MV-4-11 (cell line): Measurements from ENCODE around the gene CAP2.
"Not testable (repeated sequence)": the region's sequence is repeated elsewhere in the genome, so short reads cannot be mapped to it uniquely, and the experiment has no call there.

ENCODE experiments used
- DNase-seq: peaks from one replicate; lab custom pipeline; 2025; lab: John Stamatoyannopoulos, UW

CAP2 gene

GRCh38 chr6:17396256-17396655 is 2.9 kb downstream of the CAP2 start:
- DNase-seq, result no peak

DNA sequence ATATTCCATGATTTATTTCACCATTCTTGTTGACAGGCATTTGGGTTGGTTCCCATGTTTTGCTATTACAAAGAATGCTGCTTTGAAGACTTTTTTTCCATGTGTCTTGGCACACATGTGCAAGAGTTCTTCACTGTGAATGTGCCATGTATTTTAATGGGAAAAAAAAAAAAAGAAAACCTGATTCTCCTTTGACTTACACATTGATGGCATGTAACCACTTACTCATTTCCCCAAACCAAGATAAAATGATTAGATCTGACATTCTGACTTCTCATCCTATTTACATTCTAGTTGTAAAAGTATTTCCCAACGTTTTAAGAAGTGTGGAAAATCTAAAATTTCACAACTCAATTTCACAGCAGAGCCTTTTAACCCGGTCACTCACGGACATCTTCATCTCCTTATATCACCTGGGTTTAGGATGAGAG is 4.4 kb downstream of the CAP2 start:
- no peak for DNase-seq

GRCh38 chr6:17405181-17405943 is 12.0 kb downstream of the CAP2 start:
- DNase-seq, result not testable (repeated sequence)

GRCh38 chr6:17405944-17406245 is 12.5 kb downstream of the CAP2 start:
- DNase-seq, result no peak

DNA sequence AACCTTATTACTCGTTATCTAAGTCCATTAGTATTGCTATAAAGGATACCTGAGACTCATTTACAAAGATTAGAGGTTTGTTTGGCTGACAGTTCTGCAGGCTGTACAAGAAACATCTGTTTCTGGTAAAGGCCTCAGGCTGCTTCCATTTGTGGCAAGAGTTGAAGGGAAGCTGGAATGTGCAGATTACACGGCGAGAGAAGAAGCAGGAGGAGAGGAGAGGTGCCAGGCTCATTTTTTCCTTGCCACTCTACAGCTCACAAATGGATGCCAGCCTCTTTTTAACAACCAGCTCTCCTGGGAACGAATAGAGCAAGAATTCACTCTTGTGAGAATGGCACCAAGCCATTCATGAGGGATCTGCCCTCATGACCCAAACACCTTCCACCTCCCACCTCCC is 14.7 kb downstream of the CAP2 start:
- DNase-seq, result no peak

GRCh38 chr6:17410281-17410680 is 16.9 kb downstream of the CAP2 start:
- DNase-seq, result no peak

DNA sequence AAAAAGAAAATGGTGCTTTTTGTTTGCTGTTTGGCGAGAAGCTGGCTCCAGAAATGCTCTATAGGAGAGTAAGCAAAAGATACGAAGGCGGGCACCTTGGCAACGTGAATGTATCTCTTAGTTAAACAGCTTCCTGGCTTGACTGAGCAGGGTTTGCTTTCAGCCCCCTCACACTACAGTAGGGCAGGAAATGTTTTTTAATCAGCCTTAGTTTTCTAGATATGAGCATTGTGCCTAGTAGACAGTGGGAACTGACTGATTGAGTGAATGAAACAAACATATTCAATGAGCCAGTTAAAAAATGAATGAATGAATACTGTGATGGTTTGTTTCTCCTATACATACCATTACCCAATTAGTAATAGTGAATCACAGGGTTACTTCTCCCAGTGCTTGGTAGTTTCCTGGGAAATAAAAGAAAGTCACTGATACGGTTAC is 19.9 kb downstream of the CAP2 start:
- DNase-seq, result no peak

DNA sequence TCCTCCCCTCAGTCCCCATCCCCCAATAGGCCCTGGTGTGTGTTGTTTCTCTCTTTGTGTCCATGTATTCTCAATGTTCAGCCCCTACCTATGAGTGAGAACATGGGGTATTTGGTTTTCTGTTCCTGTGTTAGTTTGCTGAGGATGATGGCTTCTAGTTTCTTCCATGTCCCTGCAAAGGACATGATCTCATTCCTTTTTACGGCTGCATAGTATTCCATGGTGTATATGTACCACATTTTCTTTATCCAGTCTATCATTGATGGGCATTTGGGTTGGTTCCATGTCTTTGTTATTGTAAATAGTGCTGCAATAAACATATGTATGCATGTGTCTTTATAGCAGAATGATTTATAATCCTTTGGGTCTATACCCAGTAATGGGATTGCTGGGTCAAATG is 21.0 kb downstream of the CAP2 start:
- DNase-seq, result not testable (repeated sequence)

DNA sequence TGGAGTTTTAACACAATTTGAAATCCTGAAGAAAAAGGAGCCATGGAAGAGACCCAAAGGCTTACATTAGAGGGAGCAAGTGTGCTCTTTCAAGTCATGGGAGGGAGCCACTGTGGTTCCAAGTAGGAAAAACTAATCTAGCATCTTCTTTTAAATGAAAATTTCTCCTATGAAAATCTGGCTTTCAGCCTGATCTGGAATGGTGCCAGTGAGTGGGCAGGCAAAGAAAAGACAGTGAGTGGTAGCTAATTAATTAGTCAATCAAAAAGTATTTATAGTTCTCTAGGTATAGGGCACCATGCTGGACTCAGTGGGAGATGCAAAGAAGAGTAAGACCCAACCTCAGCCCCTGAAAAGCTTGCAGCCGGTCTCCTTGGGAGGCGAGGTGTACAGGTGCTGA is 21.9 kb downstream of the CAP2 start:
- no peak for DNase-seq

- DNase-seq, result no peak
These were observed 23.4 kb downstream of the CAP2 start for GRCh38 chr6:17416806-17417205.

- DNase-seq, result no peak
These were observed 24.4 kb downstream of the CAP2 start for GRCh38 chr6:17417817-17418216.

DNA sequence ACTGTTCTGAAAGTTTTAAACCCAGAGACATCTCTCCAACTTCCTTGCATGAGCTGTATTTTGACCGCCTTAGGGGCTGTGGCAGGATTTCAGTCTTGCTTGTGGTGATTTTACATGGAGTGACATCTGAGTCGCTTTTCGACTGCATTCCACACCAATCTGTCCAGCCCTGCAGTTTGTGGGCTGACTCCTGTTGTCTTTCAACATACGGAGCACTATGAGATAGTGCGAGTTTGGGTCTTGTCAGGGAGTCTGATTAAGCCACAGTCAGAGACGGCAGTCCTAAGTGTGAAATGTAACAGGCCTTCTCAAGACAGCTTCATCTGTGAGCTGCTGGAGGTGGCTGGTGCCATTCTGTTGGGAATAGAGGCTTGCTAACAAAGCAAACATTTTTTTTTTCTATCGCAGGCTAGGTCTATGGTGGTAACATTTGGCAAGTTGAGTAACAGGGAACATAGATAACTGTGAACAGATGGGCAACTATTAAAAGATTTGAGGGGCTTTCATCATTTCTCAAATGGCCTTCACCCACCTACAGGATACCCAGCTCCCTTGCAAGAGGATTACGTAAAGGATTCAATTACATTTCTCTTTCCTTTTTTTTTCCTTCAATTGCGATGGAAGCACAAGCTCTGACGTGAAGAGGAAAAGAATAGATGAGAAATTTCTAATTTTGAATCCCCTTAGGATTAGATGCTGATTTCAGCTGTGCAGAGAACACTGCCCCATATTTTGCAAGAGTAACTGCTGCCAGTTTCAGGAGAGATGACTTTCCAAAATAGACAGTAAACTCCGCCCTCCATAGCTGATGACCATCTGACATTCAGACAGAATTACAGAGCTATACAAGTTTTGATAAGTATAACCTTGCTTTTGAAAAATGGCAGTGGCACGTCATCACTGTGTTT is 25.1 kb downstream of the CAP2 start:
- no peak for DNase-seq

- DNase-seq, result no peak
These were observed 25.8 kb downstream of the CAP2 start for GRCh38 chr6:17419189-17419575.

- DNase-seq, result no peak
These were observed 27.0 kb downstream of the CAP2 start for GRCh38 chr6:17420368-17420767.

- DNase-seq, result no peak
These were observed 28.0 kb downstream of the CAP2 start for GRCh38 chr6:17421406-17421805.

GRCh38 chr6:17423026-17423425 is 29.6 kb downstream of the CAP2 start:
- DNase-seq, result no peak

DNA sequence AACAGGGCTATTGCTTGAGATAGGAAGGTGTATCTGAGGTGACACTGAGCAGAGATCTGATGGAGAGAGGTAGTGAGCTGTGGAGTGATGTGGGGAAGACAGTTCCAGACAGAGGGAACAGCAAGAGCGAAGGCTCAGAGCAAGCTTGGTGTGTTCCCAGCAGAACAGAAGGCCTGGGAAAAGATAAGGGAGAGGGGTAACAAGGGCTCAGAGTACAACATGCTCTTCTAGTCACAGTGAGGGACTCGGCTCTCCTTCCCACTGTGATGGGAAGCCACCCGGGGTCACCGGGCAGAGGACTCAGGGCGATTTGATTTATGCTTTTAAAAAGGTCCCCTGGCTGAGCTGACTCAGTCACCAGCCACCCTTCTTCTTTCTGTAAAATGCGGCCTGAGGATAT is 33.7 kb downstream of the CAP2 start:
- no peak for DNase-seq

- no peak for DNase-seq
These were observed 34.2 kb downstream of the CAP2 start for GRCh38 chr6:17427617-17428016.

GRCh38 chr6:17428595-17429120 is 35.3 kb downstream of the CAP2 start:
- DNase-seq, result not testable (repeated sequence)

- no peak for DNase-seq
These were observed 36.1 kb downstream of the CAP2 start for GRCh38 chr6:17429383-17430061.

DNA sequence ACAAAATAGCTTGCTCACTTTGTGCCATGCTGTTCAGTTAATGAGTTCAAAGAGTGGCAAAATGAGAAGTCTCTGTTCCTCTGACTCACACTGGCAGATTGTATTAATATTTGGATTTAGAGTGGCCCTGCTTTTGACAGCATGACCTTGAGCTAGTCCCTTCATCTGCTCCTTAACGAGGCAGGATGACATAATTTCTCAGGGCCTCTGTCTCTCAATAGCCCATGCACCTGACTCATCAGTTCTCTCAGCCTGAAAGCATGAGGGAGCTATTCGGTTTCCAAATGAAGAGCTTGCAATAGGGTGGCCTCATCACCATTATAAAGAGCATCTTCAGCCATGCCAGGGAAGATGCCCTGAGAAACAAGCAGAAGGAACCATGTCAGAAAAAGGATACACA is 38.2 kb downstream of the CAP2 start:
- no peak for DNase-seq

DNA sequence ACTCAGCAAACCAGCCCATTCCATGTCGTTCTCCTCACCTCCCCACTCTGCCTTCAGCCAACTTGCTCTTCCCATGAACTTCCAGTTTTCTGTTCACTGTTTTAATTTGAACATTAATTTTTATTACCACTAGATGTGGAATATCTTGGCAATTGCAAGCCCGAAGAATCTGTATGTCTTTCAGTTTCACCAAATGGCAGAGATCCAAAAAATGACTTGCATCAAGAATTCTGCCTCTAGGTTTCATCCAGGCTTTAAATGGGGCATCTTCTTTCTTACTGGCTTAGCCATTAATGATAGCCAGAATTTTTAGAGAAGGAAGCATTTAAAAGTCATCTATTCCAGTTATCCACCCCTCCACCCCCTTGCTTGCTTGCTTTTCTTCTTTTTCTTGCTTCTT is 39.0 kb downstream of the CAP2 start:
- DNase-seq, result no peak
